Tibial artery (tissue), 4 donors: Measurements from ENCODE around the gene RAPGEF1.
"Not testable (repeated sequence)": the region's sequence is repeated elsewhere in the genome, so short reads cannot be mapped to it uniquely, and the experiment has no call there.

Source experiments
- DNase-seq, 2 donors: peaks; one replicate each; pipeline ENCODE4 v3.0.0-alpha.2; 2019
- H3K27ac ChIP-seq, 2 donors: fragments of 200-600 bp; sonication (generic) in 1 of 2; 1 replicate in 1 of 2; 2 replicates in 1 of 2; pipeline ENCODE4 v1.5.1; 2018 to 2019; ENCODE audit warnings: mild to moderate bottlenecking in 1 of 2
- H3K27me3 ChIP-seq, 2 donors: fragments of 200-600 bp; sonication (generic) in 1 of 2; one replicate each; pipeline versions ENCODE4 v1.5.1 to v1.6.0; 2016 to 2019
- H3K36me3 ChIP-seq, 3 donors: fragments of 200-600 bp; sonication (generic) in 2 of 3; one replicate each; pipeline ENCODE4 v1.5.1; 2016 to 2019; ENCODE audit warnings: mild to moderate bottlenecking in 2 of 3
- H3K4me1 ChIP-seq, 4 donors: fragments of 200-600 bp; sonication (generic) in 2 of 4; 1 replicate in 3 of 4; 2 replicates in 1 of 4; pipeline ENCODE4 v1.5.1; 2016 to 2019
- H3K4me3 ChIP-seq, 2 donors: fragments of 200-600 bp; sonication (generic) in 1 of 2; 1 replicate in 1 of 2; 2 replicates in 1 of 2; pipeline ENCODE4 v1.5.1; 2018 to 2019; ENCODE audit warnings: mild to moderate bottlenecking in 2 of 2
- H3K9me3 ChIP-seq, 3 donors: fragments of 200-600 bp; sonication (generic) in 1 of 3; one replicate each; pipeline ENCODE4 v1.5.1; 2016 to 2019
- intact Hi-C: fragments of 100-400 bp; cut with DNase I; formaldehyde crosslinking; loops from one replicate; pipeline ENCODE4 v1.15.0; 2023; ENCODE audit warnings: low total_unique reads
- TF ChIP-seq, protein P1 (sequence below), 2 experiments: fragments of 200-600 bp in 1 of 2; fragments of 450-650 bp in 1 of 2; IDR thresholded peaks; one replicate each; pipeline ENCODE4 v1.5.1; 2017 to 2019; ENCODE audit warnings: antibody characterized with exemption in 2 of 2, mild to moderate bottlenecking in 1 of 2, moderate library complexity in 1 of 2

Gene RAPGEF1

DNA sequence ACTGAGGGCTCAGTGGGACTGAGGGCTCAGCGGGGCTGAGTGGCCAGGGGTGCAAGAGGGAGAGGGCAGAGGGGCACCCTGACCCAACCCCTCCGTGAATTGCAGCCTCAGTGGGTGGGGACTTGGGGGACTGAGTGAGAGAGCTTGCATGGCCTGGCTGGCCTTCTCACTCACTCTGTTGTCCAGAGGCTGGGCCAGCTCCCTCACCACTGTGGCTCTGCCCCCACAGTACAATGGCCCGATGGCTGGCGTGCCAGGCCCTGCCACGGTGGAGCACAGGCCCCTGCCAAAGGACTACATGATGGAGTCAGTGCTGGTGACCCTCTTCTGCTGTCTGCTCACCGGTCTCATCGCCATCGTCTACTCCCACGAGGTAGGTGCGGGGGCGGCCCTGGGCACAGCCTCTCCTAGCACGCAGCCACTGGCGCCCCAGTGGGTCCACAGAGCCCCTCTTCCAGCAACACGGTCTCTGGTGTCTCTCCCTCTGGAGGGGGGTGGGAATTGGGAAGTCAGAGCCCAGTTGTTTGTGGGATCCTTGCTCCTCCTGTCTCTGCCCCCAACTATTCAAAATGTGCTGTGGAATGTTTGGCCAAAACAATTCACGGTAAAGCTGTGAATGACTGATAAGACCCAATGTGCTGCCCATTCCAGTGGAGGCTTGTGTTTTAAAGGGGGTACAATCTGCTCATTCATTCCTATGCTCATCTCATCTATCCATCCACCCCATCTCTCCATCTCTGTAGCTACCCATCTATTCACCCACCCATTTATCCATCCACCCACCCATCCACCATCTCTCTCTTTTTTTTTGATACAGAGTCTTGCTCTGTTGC, 183.8 kb downstream of the RAPGEF1 start:
- Histone ChIP-seq H3K4me3 (no peak overlapping the region), H3K27me3 (peaks cover 0 to 52% of the 10 kb centered on the region in 2 donors), H3K9me3 (peaks cover 0 to 3% (median 0%) of the 10 kb centered on the region in 3 donors), H3K36me3 (peaks cover 0 to 6% (median 0%) of the 10 kb centered on the region in 3 donors), H3K4me1 (peaks cover 0 to 3% (median 0%) of the 10 kb centered on the region in 4 donors), H3K27ac (no peak overlapping the region)
- intact Hi-C loops: no loop called here
- TF ChIP-seq, protein P1, sequence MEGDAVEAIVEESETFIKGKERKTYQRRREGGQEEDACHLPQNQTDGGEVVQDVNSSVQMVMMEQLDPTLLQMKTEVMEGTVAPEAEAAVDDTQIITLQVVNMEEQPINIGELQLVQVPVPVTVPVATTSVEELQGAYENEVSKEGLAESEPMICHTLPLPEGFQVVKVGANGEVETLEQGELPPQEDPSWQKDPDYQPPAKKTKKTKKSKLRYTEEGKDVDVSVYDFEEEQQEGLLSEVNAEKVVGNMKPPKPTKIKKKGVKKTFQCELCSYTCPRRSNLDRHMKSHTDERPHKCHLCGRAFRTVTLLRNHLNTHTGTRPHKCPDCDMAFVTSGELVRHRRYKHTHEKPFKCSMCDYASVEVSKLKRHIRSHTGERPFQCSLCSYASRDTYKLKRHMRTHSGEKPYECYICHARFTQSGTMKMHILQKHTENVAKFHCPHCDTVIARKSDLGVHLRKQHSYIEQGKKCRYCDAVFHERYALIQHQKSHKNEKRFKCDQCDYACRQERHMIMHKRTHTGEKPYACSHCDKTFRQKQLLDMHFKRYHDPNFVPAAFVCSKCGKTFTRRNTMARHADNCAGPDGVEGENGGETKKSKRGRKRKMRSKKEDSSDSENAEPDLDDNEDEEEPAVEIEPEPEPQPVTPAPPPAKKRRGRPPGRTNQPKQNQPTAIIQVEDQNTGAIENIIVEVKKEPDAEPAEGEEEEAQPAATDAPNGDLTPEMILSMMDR (IDR thresholded peaks at IDR 0.05): no peak
- DNase-seq: no peak

DNA sequence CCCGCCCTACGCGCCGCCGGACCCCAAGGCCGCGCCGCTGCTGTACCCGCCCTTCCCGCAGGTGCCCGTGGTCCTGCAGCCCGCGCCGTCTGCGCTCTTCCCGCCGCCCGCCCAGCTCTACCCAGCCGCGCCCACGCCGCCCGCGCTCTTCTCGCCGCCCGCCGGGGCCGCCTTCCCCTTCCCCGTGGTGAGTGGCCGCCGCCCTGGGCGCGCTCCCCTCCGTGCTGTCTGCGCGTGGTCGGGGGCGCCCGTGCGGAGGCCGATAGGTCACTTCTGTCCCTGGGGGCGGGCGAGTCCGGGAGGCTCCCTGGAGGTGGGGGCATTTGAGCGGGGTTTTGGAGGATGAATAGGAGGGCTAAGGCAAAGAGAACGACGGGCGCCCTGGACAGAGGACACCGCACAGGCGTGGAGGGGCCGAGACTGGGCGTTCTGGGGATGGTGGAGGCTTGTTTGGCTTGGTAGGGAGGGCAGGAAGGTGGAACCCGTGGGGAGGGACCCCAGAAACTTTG, 185.0 kb downstream of the RAPGEF1 start:
- H3K27me3 ChIP-seq: peaks cover 0 to 52% of the 10 kb centered on the region in 2 donors
- intact Hi-C loops: no loop called here
- H3K4me3 ChIP-seq: no peak overlapping the region
- peaks cover 0 to 3% (median 0%) of the 10 kb centered on the region in 4 donors for H3K4me1 ChIP-seq
- TF ChIP-seq, protein P1 (IDR thresholded peaks at IDR 0.05): no peak
- H3K9me3 ChIP-seq: no peaks in the 10 kb centered on the region
- DNase-seq: no peak
- peaks cover 0 to 6% (median 0%) of the 10 kb centered on the region in 3 donors for H3K36me3 ChIP-seq
- no peak overlapping the region for H3K27ac ChIP-seq

DNA sequence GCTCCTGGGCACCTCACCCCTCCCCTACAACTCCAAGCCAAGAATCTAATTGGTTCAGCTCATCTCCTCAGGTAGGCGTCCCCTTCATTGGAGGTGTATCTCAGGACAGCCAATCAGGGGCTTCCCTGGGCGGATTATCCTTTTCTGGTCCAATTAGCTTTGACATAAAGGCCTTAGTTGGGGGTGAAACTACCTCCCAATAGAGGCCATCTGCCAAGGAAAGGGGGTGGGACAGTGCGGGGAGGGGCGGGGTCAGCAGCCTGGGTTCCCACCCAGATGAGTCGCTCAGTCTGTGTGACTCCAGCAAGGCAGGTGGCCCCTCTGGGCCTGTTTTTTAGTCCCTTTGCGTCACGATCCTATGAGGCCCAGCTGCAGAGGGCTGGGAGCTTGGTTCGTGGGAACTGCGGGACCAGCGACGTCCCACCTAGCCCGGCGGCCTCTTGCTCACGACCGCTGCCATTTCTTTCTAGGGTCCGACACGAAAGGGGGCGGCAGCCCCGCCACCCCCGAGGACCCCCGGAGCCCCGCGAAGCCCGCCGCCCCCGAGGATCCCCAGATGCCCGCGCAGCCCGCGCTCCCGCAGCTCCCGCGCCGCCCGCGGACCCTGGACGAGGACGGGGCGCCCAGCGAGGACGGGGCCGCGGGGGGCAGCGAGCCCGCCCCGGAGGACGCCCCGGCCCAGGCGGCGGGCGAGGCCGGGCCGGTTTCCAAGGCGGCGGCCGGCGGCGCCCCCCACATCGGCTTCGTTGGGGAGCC, 185.6 kb downstream of the RAPGEF1 start:
- peaks cover 0 to 3% (median 0%) of the 10 kb centered on the region in 4 donors for H3K4me1 ChIP-seq
- no peak overlapping the region for H3K27ac ChIP-seq
- TF ChIP-seq, protein P1 (IDR thresholded peaks at IDR 0.05): no peak
- no peak for DNase-seq
- peaks cover 0 to 57% of the 10 kb centered on the region in 2 donors for H3K27me3 ChIP-seq
- H3K4me3 ChIP-seq: no peak overlapping the region
- intact Hi-C loops: no loop called here
- H3K9me3 ChIP-seq: no peaks in the 10 kb centered on the region
- H3K36me3 ChIP-seq: peaks cover 0 to 6% (median 0%) of the 10 kb centered on the region in 3 donors

DNA sequence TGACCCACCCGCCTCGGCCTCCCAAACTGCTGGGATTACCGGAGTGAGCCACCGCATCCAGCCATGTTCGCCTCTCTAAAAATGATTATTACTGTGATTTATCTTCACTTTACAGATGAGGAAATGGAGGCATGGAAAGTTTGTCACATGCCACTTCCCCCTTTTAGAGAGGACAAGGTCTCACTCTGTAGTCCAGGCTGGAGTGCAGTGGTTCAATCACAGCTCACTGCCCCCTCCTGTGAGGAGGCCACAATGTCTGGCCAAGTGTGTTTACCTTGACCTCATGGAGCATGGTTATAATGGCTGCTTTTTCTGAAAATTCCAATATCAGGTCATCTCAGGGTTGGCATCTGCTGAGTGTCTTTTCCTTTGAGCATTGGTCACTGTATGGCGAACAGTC, 187.8 kb downstream of the RAPGEF1 start:
- Histone ChIP-seq H3K27me3 (peaks cover 0 to 77% of the 10 kb centered on the region in 2 donors), H3K27ac (no peak overlapping the region), H3K9me3 (no peaks in the 10 kb centered on the region), H3K4me1 (peaks cover 0 to 6% (median 1%) of the 10 kb centered on the region in 4 donors), H3K4me3 (no peak overlapping the region), H3K36me3 (no peaks in the 10 kb centered on the region)
- intact Hi-C loops: no loop called here
- TF ChIP-seq, protein P1 (IDR thresholded peaks at IDR 0.05): no peak
- no peak for DNase-seq

DNA sequence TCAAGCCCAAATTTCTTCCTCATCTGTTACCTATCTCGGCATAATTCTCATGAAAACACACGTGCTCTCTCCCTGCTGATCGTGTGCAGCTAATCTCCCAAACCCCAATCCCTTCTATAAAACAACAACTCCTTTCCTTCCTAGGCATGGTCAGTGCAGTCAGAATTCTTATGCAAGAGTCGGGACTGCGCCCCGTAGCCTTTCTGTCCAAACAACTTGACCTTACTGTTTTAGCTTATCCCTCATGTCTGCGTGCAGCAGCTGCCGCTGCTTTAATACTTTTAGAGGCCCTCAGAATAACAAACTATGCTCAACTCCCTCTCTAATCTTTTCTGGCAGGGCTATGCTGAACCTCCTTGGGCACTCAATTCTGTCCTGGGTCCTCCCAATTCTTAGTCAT, 189.4 kb downstream of the RAPGEF1 start:
- H3K4me3 ChIP-seq, H3K27ac ChIP-seq, H3K36me3 ChIP-seq, H3K9me3 ChIP-seq, intact Hi-C loops, DNase-seq: not testable (repeated sequence)
- H3K4me1 ChIP-seq: peaks cover 0 to 21% (median 14%) of the 10 kb centered on the region in 4 donors
- H3K27me3 ChIP-seq: peaks cover 0 to 77% of the 10 kb centered on the region in 2 donors

DNA sequence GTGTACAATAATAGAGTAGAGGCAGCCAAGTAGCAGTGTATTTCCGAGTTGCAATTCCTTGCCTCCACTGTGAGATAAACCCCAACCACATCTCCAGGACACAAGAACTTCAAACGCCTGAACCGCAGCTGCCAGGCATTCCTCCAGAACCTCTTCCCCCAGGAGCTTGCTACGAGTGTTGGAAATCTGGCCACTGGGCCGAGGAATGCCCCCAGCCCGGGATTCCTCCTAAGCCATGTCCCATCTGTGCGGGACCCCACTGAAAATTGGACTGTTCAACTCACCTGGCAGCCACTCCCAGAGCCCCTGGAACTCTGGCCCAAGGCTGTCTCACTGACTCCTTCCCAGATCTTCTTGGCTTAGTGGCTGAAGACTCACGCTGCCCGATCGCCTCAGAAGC, 190.7 kb downstream of the RAPGEF1 start:
- H3K9me3 ChIP-seq, H3K4me3 ChIP-seq, DNase-seq, H3K27ac ChIP-seq, intact Hi-C loops, H3K36me3 ChIP-seq: not testable (repeated sequence)
- Histone ChIP-seq H3K4me1 (peaks cover 0 to 22% (median 15%) of the 10 kb centered on the region in 4 donors), H3K27me3 (peaks cover 3 to 73% of the 10 kb centered on the region in 2 donors)
